ENCODE measurements around the gene TMEM134. TPM values are rescaled to one million over a fixed set of nuclear protein-coding genes. Genes with fewer than 3 reads are reported as not detected.

Gene TMEM134
- total and polyA plus RNA-seq, 2 donors (not counting 3 experiments of a cell fraction or from before 2014, with no cell fraction given): 33.4 to 207 TPM

- no TSS peak for BruUV-seq (replicated peaks)
- FAIRE-seq: no peak
Measured at GRCh38 chr11:67463186-67463585, 5.9 kb downstream of the TMEM134 start.

GRCh38 chr11:67458266-67458665, 10.8 kb downstream of the TMEM134 start:
- Histone ChIP-seq H3K4me2 (ENCODE audit: insufficient read depth, low read length) (no peak overlapping the region), H2AFZ (ENCODE audit: low read depth, low read length) (no peak overlapping the region), H3K9ac (replicated peaks; ENCODE audit: extremely low read depth, insufficient read depth, low read length) (no peak overlapping the region), H3K79me2 (ENCODE audit: control insufficient read depth, insufficient read depth, low read length) (no peaks in the 10 kb centered on the region), H3K9me1 (replicated peaks; ENCODE audit: control insufficient read depth, extremely low read depth, insufficient read depth, low read length) (no peaks in the 10 kb centered on the region), H3K9me3 (replicated peaks; ENCODE audit: control insufficient read depth, insufficient read depth, low read length) (no peaks in the 10 kb centered on the region), H3K27ac (ENCODE audit: insufficient read depth, low read depth, low read length) (no peak overlapping the region), H3K27me3 (ENCODE audit: control insufficient read depth in 2 of 2, insufficient read depth in 2 of 2, low read length in 2 of 2) (no peaks in the 10 kb centered on the region), H3K4me1 (ENCODE audit: control insufficient read depth, extremely low read depth, insufficient read depth, low read length) (no peaks in the 10 kb centered on the region), H3K36me3 (ENCODE audit: control insufficient read depth in 2 of 2, extremely low read depth in 1 of 2, insufficient read depth in 2 of 2, low read length in 2 of 2) (no peaks in the 10 kb centered on the region), H3K4me3 (replicated peaks in 1 of 3; ENCODE audit: insufficient read depth in 1 of 3, low read depth in 1 of 3, low read length in 3 of 3) (no peak overlapping the region), H4K20me1 (replicated peaks; ENCODE audit: control insufficient read depth, extremely low read depth, insufficient read depth, low read length) (no peaks in the 10 kb centered on the region)
- POLR2A ChIA-PET: interaction anchor here (0.7 kb wide), 1 partner anchor 17 kb away, joined by 3 read pairs; no protein-coding TSS in a partner anchor
- no peak for TF ChIP-seq FOS (IDR thresholded peaks at IDR 0.05; ENCODE audit: borderline replicate concordance, insufficient read depth, low read length)
- no peak for TF ChIP-seq GATA2 (IDR thresholded peaks at IDR 0.05; ENCODE audit: insufficient read depth, insufficient read length, low read depth, low read length)
- no peak for TF ChIP-seq MYC (IDR thresholded peaks at IDR 0.05; ENCODE audit: low read depth, low read length)
- no peak for TF ChIP-seq POLR2A (IDR thresholded peaks at IDR 0.05; ENCODE audit: low read depth, low read length)
- no peak for TF ChIP-seq EZH2 (IDR thresholded peaks at IDR 0.05; ENCODE audit: borderline replicate concordance, low read depth, low read length, severe bottlenecking)
- no peak for TF ChIP-seq MAX (IDR thresholded peaks at IDR 0.05; ENCODE audit: insufficient read depth, insufficient read length)
- no peak for TF ChIP-seq CTCF (IDR thresholded peaks at IDR 0.05; ENCODE audit: extremely low read depth in 1 of 2, insufficient read depth in 1 of 2, low read depth in 1 of 2, low read length in 2 of 2)
- DNase-seq (ENCODE audit: low read depth, low spot score) (no peak), FAIRE-seq (no peak)
- CTCF ChIA-PET: no interaction called here
- dilution Hi-C loops (cut with MboI; ENCODE audit: extremely low pct_ligation_motif_present, low sequenced_read_pairs): no loop called here
- intact Hi-C loops (cut with micrococcal nuclease): no loop called here
- BruUV-seq (replicated peaks): no TSS peak

More at GRCh38 chr11:67463186-67463585, 5.9 kb downstream of the TMEM134 start:
- H3K27me3 ChIP-seq (ENCODE audit: control insufficient read depth in 2 of 2, insufficient read depth in 2 of 2, low read length in 2 of 2): no peaks in the 10 kb centered on the region
- H3K27ac ChIP-seq (ENCODE audit: insufficient read depth, low read depth, low read length): no peak overlapping the region
- H3K4me1 ChIP-seq (ENCODE audit: control insufficient read depth, extremely low read depth, insufficient read depth, low read length): peaks cover 14% of the 10 kb centered on the region
- H3K4me3 ChIP-seq (replicated peaks in 1 of 3; ENCODE audit: insufficient read depth in 1 of 3, low read depth in 1 of 3, low read length in 3 of 3): no peak overlapping the region
- H3K4me2 ChIP-seq (ENCODE audit: insufficient read depth, low read length): no peak overlapping the region
- POLR2A ChIA-PET: interaction anchor here (1.1 kb wide), 1 partner anchor 14 kb away, joined by 3 read pairs; no protein-coding TSS in a partner anchor
- H3K9ac ChIP-seq (replicated peaks; ENCODE audit: extremely low read depth, insufficient read depth, low read length): no peak overlapping the region
- intact Hi-C loops (cut with micrococcal nuclease): no loop called here
- TF ChIP-seq FOS (IDR thresholded peaks at IDR 0.05; ENCODE audit: borderline replicate concordance, insufficient read depth, low read length) (no peak), EZH2 (IDR thresholded peaks at IDR 0.05; ENCODE audit: borderline replicate concordance, low read depth, low read length, severe bottlenecking) (no peak), POLR2A (IDR thresholded peaks at IDR 0.05; ENCODE audit: low read depth, low read length) (no peak)
- dilution Hi-C loops (cut with MboI; ENCODE audit: extremely low pct_ligation_motif_present, low sequenced_read_pairs): no loop called here
- H3K9me3 ChIP-seq (replicated peaks; ENCODE audit: control insufficient read depth, insufficient read depth, low read length): no peaks in the 10 kb centered on the region
- H4K20me1 ChIP-seq (replicated peaks; ENCODE audit: control insufficient read depth, extremely low read depth, insufficient read depth, low read length): no peaks in the 10 kb centered on the region
- no peak for DNase-seq (ENCODE audit: low read depth, low spot score)
- H3K9me1 ChIP-seq (replicated peaks; ENCODE audit: control insufficient read depth, extremely low read depth, insufficient read depth, low read length): no peaks in the 10 kb centered on the region
- H3K79me2 ChIP-seq (ENCODE audit: control insufficient read depth, insufficient read depth, low read length): no peaks in the 10 kb centered on the region
- H3K36me3 ChIP-seq (ENCODE audit: control insufficient read depth in 2 of 2, extremely low read depth in 1 of 2, insufficient read depth in 2 of 2, low read length in 2 of 2): no peaks in the 10 kb centered on the region
- CTCF ChIA-PET: interaction anchor here (1.0 kb wide), 1 partner anchor 16 kb away, joined by 3 read pairs; no protein-coding TSS in a partner anchor
- H2AFZ ChIP-seq (ENCODE audit: low read depth, low read length): no peak overlapping the region
